Measurements from ENCODE around the gene CBLC.

DNA sequence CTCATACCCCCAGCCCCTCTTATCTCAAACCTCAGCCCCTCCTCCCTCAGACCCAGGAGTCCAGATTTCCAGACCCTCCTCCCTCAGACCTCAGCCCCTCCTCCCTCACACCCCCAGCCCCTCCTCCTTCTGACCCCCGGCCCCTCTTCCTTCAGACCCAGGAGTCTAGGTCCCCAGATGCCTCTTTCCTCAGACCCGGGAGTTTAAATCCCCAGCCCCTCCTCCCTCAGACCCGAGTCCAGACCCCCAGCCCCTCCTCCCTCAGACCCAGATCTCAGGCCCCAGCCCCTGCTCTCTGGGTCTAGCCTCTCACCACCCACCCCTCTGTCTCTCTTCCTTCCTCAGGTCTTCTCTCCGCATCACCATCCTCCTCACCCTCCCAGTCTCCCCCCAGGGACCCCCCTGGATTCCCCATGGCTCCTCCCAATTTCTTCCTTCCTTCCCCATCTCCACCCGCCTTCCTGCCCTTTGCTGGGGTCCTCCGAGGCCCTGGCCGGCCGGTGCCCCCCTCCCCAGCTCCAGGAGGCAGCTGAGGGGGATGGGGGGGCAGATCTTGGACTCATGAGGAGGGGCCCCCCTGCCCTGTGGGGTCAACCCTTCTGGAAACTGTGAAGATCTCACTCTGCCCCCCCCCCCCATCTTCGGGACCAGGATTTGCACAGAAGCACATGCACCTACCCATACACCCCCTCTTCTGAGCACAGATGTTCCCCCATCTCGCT, 18.4 kb upstream of the CBLC start:
- TF ChIP-seq EZH2 (IDR thresholded peaks at IDR 0.05; ENCODE audit: borderline replicate concordance, low read length) (no peak), CTCF (conservative IDR thresholded peaks at IDR 0.05 in 1 of 2, IDR thresholded peaks at IDR 0.05 in 1 of 2; ENCODE audit: extremely low read depth in 1 of 2, insufficient read depth in 1 of 2, low read depth in 1 of 2, low read length in 2 of 2) (no peak)

Measured in mammary epithelial cell (primary cell).